ENCODE results near the gene GPX5.

GPX5 gene

DNA sequence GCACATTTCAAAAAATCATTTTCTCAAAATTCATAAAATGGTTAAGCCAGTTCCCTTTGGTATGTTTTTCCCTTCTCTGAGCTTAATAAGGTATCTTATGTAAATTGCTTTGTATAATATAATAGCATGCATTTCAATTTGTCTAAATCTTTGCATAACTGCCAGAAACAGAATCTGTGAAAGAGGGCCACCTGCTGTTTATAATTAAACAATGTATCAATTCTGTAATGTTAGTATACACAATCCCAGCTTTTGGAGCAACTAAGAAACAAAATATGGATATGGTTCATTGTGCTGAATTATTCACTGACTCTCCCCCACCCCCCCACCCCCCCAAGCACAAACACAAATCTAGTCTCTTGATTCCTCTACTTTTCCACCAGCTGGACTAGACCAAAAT is 54.8 kb downstream of the GPX5 start:
- no peak overlapping the region for H3K9ac ChIP-seq (ENCODE audit: low read length in 5 of 5)
- H3K4me1 ChIP-seq (ENCODE audit: control insufficient read depth in 5 of 5, insufficient read depth in 5 of 5, low read length in 5 of 5) = no peaks in the 10 kb centered on the region
- no peaks in the 10 kb centered on the region for H3K36me3 ChIP-seq (ENCODE audit: control insufficient read depth in 5 of 5, insufficient read depth in 5 of 5, low read length in 5 of 5)
- no peaks in the 10 kb centered on the region for H3K9me3 ChIP-seq (ENCODE audit: control insufficient read depth in 5 of 5, low read length in 5 of 5)
- peaks cover 0 to 3% (median 0%) of the 10 kb centered on the region in 5 donors for H3K27me3 ChIP-seq (ENCODE audit: control insufficient read depth in 5 of 5, insufficient read depth in 4 of 5, low read length in 5 of 5)
- no peak overlapping the region for H3K4me3 ChIP-seq (ENCODE audit: low read depth in 1 of 5, low read length in 5 of 5)
- no peak overlapping the region for H3K27ac ChIP-seq (ENCODE audit: low read depth, low read length)

DNA sequence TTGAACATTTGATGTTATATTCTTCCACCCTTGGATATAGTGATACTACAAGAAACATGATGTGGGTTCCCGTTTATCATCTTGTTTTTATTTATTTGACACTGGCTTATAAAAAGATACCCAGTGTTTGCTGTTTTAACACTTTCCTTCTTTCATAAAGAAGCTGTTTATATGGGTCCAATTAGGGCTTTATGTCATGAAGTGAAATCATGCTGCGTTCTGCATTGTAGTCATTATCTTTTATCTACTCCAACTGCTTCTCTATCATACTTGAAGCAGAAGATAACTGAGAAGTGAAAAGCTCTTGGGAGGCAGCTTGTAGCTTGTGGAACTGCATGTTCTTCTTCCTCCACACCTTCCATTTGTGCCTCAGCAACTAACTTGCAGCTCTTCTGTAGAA is 57.8 kb downstream of the GPX5 start:
- no peaks in the 10 kb centered on the region for H3K9me3 ChIP-seq (ENCODE audit: control insufficient read depth in 5 of 5, low read length in 5 of 5)
- H3K27me3 ChIP-seq (ENCODE audit: control insufficient read depth in 5 of 5, insufficient read depth in 4 of 5, low read length in 5 of 5) = peaks cover 0 to 21% (median 2%) of the 10 kb centered on the region in 5 donors
- no peaks in the 10 kb centered on the region for H3K36me3 ChIP-seq (ENCODE audit: control insufficient read depth in 5 of 5, insufficient read depth in 5 of 5, low read length in 5 of 5)
- H3K9ac ChIP-seq (ENCODE audit: low read length in 5 of 5) = no peak overlapping the region
- no peak overlapping the region for H3K27ac ChIP-seq (ENCODE audit: low read depth, low read length)
- H3K4me3 ChIP-seq (ENCODE audit: low read depth in 1 of 5, low read length in 5 of 5) = no peak overlapping the region
- H3K4me1 ChIP-seq (ENCODE audit: control insufficient read depth in 5 of 5, insufficient read depth in 5 of 5, low read length in 5 of 5) = peaks cover 2 to 16% (median 14%) of the 10 kb centered on the region in 5 donors

All from subcutaneous abdominal adipose tissue (tissue), 5 donors.